Fibroblast of lung (primary cell): ENCODE results near the gene NDUFB7. TPM values are rescaled to one million over a fixed set of nuclear protein-coding genes. Genes with fewer than 3 reads are reported as not detected.
"Not testable (repeated sequence)": the region's sequence is repeated elsewhere in the genome, so short reads cannot be mapped to it uniquely, and the experiment has no call there.

Experiments
- DNase-seq, 2 donors: peaks; one replicate each; pipeline versions ENCODE4 v3.0.0 to v3.0.0-alpha.2; 2010; ENCODE audit warnings: low read depth in 2 of 2
- H2AFZ ChIP-seq: 2 replicates; pipeline ENCODE4 v1.5.1; 2012; ENCODE audit warnings: low read length, control low read depth, inconsistent platforms
- H3K27ac ChIP-seq: 2 replicates; pipeline ENCODE4 v1.5.1; 2011; ENCODE audit warnings: low read length, control low read depth; ENCODE audit not compliant: insufficient read depth
- H3K27me3 ChIP-seq: 2 replicates; pipeline ENCODE4 v1.5.1; 2011; ENCODE audit warnings: mild to moderate bottlenecking, low read length; ENCODE audit not compliant: control insufficient read depth, insufficient read depth
- H3K36me3 ChIP-seq: 2 replicates; pipeline ENCODE4 v1.5.1; 2011; ENCODE audit warnings: low read length; ENCODE audit not compliant: control insufficient read depth, insufficient read depth
- H3K4me1 ChIP-seq: 2 replicates; pipeline ENCODE4 v1.5.1; 2011; ENCODE audit warnings: low read length; ENCODE audit not compliant: control insufficient read depth, insufficient read depth; ENCODE audit errors: extremely low read depth
- H3K4me2 ChIP-seq: 2 replicates; pipeline ENCODE4 v1.5.1; 2011; ENCODE audit warnings: low read length, control low read depth; ENCODE audit not compliant: insufficient read depth; ENCODE audit errors: extremely low read depth
- H3K4me3 ChIP-seq, 4 experiments: fragments of 200-600 bp in 1 of 4; sonication (generic) in 1 of 4; replicated peaks in 1 of 4; 2 replicates each; pipeline ENCODE4 v1.5.1; 2011 to 2016; ENCODE audit warnings: low read length in 4 of 4, low read depth in 3 of 4, mild to moderate bottlenecking in 3 of 4, control low read depth in 2 of 4, inconsistent platforms in 1 of 4, mixed read lengths in 1 of 4; ENCODE audit not compliant: insufficient read depth in 1 of 4; ENCODE audit errors: control extremely low read depth in 1 of 4
- H3K79me2 ChIP-seq: 2 replicates; pipeline ENCODE4 v1.5.1; 2012; ENCODE audit warnings: mild to moderate bottlenecking, low read length, inconsistent platforms; ENCODE audit not compliant: control insufficient read depth, insufficient read depth
- H3K9ac ChIP-seq: 2 replicates; pipeline ENCODE4 v1.5.1; 2011; ENCODE audit warnings: mild to moderate bottlenecking, low read length, control low read depth; ENCODE audit not compliant: insufficient read depth
- H3K9me3 ChIP-seq: 2 replicates; pipeline ENCODE4 v1.5.1; 2012; ENCODE audit warnings: low read depth, low read length; ENCODE audit not compliant: control insufficient read depth, insufficient read depth
- H4K20me1 ChIP-seq: 2 replicates; pipeline ENCODE4 v1.5.1; 2011; ENCODE audit warnings: low read length; ENCODE audit not compliant: control insufficient read depth, insufficient read depth; ENCODE audit errors: extremely low read depth
- EZH2 ChIP-seq: IDR thresholded peaks from 2 replicates; pipeline ENCODE4 v1.5.1; 2012; ENCODE audit warnings: low read length, control low read depth, mild to moderate bottlenecking; ENCODE audit errors: missing control alignments
- polyA plus RNA-seq, 2 donors: library from polyadenylated mRNA; depleted of rRNA in 1 of 2; stranded (reverse) in 1 of 2; unstranded in 1 of 2; fragments of >200 nt; gene quantifications; 2 replicates each; pipeline ENCODE4 v1.2.1, GENCODE V29; 2011 to 2012; ENCODE audit warnings: missing spikeins in 1 of 2
- total RNA-seq: library from RNA; depleted of rRNA; stranded (reverse); fragments of >200 nt; gene quantifications from 2 replicates; pipeline ENCODE4 v1.2.1, GENCODE V29; 2014
- TF ChIP-seq, protein P1 (sequence below), 2 donors: IDR thresholded peaks in 1 of 2; conservative IDR thresholded peaks in 1 of 2; 1 replicate in 1 of 2; 2 replicates in 1 of 2; pipeline ENCODE4 v1.5.1; 2011 to 2012; ENCODE audit warnings: low read length in 2 of 2, control low read depth in 1 of 2, inconsistent platforms in 1 of 2, low read depth in 1 of 2, mild to moderate bottlenecking in 1 of 2

The NDUFB7 gene
- total and polyA plus RNA-seq, 2 donors (not counting 1 experiment from before 2014, with no cell fraction given), result 100 to 253 TPM

DNA sequence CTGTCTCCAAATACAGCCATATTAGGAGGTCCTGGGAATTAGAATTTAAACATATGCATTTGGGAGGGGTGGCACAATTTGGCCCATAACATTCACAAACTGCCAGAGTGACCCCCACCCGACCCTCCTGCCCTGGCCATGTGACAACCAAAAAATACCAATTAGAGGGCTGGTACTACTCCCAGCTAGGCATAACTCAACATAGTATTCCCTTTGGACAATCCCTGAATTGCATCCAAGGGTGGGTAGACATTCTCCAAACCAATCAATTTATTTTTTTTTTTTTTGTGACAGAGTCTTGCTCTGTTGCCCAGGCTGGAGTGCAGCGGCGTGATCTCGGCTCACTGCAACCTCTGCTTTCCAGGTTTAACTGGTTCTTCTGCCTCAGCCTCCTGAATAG is 40.8 kb upstream of the NDUFB7 start:
- Histone ChIP-seq H3K4me2 (no peak overlapping the region), H3K27ac (no peak overlapping the region), H4K20me1 (no peaks in the 10 kb centered on the region), H2AFZ (no peak overlapping the region), H3K27me3 (no peaks in the 10 kb centered on the region), H3K9me3 (no peaks in the 10 kb centered on the region), H3K36me3 (no peaks in the 10 kb centered on the region), H3K9ac (no peak overlapping the region), H3K4me1 (no peaks in the 10 kb centered on the region), H3K79me2 (no peaks in the 10 kb centered on the region), H3K4me3 (no peak overlapping the region)
- no peak for TF ChIP-seq EZH2
- TF ChIP-seq, protein P1, sequence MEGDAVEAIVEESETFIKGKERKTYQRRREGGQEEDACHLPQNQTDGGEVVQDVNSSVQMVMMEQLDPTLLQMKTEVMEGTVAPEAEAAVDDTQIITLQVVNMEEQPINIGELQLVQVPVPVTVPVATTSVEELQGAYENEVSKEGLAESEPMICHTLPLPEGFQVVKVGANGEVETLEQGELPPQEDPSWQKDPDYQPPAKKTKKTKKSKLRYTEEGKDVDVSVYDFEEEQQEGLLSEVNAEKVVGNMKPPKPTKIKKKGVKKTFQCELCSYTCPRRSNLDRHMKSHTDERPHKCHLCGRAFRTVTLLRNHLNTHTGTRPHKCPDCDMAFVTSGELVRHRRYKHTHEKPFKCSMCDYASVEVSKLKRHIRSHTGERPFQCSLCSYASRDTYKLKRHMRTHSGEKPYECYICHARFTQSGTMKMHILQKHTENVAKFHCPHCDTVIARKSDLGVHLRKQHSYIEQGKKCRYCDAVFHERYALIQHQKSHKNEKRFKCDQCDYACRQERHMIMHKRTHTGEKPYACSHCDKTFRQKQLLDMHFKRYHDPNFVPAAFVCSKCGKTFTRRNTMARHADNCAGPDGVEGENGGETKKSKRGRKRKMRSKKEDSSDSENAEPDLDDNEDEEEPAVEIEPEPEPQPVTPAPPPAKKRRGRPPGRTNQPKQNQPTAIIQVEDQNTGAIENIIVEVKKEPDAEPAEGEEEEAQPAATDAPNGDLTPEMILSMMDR (conservative IDR thresholded peaks at IDR 0.05 in 1 of 2, IDR thresholded peaks at IDR 0.05 in 1 of 2; ENCODE audit: low read depth in 1 of 2, low read length in 2 of 2), result no peak
- DNase-seq, result no peak

DNA sequence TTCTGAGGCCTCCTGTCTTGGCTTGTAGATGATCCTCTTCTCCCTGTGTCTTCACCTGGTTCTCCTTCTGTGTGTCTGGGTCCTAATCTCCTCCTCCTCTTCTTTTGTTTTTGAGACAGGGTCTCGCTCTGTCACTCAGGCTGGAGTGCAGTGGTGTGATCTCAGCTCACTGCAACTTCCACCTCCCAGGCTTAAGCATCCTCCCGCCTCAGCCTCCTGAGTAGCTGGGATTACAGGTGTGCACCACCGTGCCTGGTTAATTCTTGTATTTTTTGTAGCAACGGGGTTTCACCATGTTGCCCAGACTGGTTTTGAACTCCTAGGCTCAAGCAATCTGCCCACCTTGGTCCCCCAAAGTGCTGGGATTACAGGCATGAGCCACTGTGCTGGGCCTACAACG is 40.4 kb upstream of the NDUFB7 start:
- H3K4me3 ChIP-seq, H3K36me3 ChIP-seq, H2AFZ ChIP-seq, H3K4me1 ChIP-seq, H3K9me3 ChIP-seq, DNase-seq, H3K27ac ChIP-seq, H3K4me2 ChIP-seq, H3K9ac ChIP-seq, H3K27me3 ChIP-seq, H4K20me1 ChIP-seq, H3K79me2 ChIP-seq: not testable (repeated sequence)

GRCh38 chr19:14611051-14611450 is 39.2 kb upstream of the NDUFB7 start:
- H3K4me3 ChIP-seq, result no peak overlapping the region
- H3K9me3 ChIP-seq, result no peaks in the 10 kb centered on the region
- TF ChIP-seq EZH2, result no peak
- TF ChIP-seq, protein P1 (conservative IDR thresholded peaks at IDR 0.05 in 1 of 2, IDR thresholded peaks at IDR 0.05 in 1 of 2; ENCODE audit: low read depth in 1 of 2, low read length in 2 of 2), result no peak
- H4K20me1 ChIP-seq, result no peaks in the 10 kb centered on the region
- H3K36me3 ChIP-seq, result no peaks in the 10 kb centered on the region
- no peaks in the 10 kb centered on the region for H3K27me3 ChIP-seq
- no peaks in the 10 kb centered on the region for H3K4me1 ChIP-seq
- no peaks in the 10 kb centered on the region for H3K79me2 ChIP-seq
- H3K27ac ChIP-seq, result no peak overlapping the region
- no peak overlapping the region for H3K4me2 ChIP-seq
- no peak overlapping the region for H2AFZ ChIP-seq
- DNase-seq, result no peak
- H3K9ac ChIP-seq, result no peak overlapping the region
